HUES64 (cell line): Measurements from ENCODE around the gene CCDC28B.

Experiments
- H3K27ac ChIP-seq: 2 replicates; pipeline ENCODE4 v1.7.0; 2013; ENCODE audit warnings: low read depth, low read length, inconsistent platforms
- H3K27me3 ChIP-seq: 2 replicates; pipeline ENCODE4 v1.6.1; 2013; ENCODE audit warnings: mild to moderate bottlenecking, low read length; ENCODE audit not compliant: insufficient read depth
- H3K36me3 ChIP-seq: 2 replicates; pipeline ENCODE4 v1.6.1; 2013; ENCODE audit warnings: mild to moderate bottlenecking, low read length; ENCODE audit not compliant: insufficient read depth
- H3K4me1 ChIP-seq: 2 replicates; pipeline ENCODE4 v1.6.1; 2013; ENCODE audit warnings: mild to moderate bottlenecking, low read length, moderate library complexity; ENCODE audit not compliant: insufficient read depth
- H3K4me3 ChIP-seq: 2 replicates; pipeline ENCODE4 v1.5.1; 2013; ENCODE audit warnings: mild to moderate bottlenecking, low read length, moderate library complexity
- H3K9ac ChIP-seq: 2 replicates; pipeline ENCODE4 v1.6.1; 2013; ENCODE audit warnings: mild to moderate bottlenecking, low read depth, low read length
- H3K9me3 ChIP-seq: 2 replicates; pipeline ENCODE4 v1.6.1; 2013; ENCODE audit warnings: low read depth, low read length; ENCODE audit not compliant: insufficient read depth
- WGBS: fragments of 150-250, 120-280 bp; methylation state at CpG from one replicate; pipeline ENCODE4 v1.1.7; 2013; ENCODE audit warnings: missing lambda C conversion rate; 5-methylcytosine and 5-hydroxymethylcytosine counted together

CCDC28B gene

DNA sequence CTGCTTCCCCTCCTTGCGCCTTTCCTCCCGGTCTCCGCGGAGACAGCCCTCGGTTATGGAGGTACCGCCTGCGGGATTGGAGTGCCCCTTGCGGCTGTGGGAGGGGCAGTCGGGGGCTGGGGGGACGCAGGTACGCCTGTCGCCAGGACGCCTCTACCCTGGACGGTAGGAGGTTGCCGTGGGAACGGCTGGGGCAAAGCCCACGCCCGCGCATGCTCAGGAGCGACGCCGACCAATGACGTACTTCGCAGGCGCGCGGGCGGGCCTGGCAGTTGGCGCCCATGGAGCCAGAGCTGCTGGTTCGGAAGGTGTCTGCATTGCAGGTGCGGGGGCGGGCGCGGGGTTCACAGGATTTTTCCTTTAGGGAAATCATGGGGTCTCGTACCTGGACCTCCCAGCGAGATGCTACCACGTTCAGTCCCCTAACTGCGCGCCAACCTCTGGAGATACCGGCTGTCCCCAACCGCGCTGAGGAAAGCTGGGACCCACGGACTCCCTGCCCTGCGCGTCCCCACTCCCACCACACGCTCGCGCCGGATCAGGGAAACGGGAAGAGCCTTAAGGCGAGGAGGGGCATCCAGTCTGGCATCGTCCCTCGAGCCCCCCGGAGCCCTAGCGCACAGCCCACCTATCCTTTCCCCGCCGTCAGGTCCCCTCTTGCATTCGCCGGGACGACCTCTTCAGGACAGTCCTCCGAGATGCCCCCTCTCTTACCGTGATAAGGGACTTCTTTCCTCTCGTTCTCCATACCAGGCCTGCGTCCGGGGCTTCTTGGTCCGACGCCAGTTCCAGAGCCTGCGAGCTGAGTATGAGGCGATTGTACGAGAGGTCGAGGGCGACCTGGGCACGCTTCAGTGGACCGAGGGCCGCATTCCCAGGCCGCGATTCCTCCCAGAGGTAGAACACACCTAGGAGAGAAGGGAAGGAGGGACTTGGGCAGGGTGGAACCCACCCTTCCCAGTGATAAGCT, 5.3 kb downstream of the CCDC28B start, which contains the start of gene IQCC:
Gene IQCC (plus strand): TSS at position 271 of the 970 bp plus-strand sequence. CDS start 11 bp downstream, at position 282.
- Histone ChIP-seq H3K9me3 (no peaks in the 10 kb centered on the region), H3K9ac (peak within 1 kb of the TSS; percentile 87), H3K36me3 (0 out of 2 replicates have a peak, but pooled peaks cover 7% of the 10 kb centered on the region), H3K4me3 (peak within 1 kb of the TSS; percentile 88), H3K4me1 (peaks cover 4% of the 10 kb centered on the region; the same call in 1 of the 2 replicates), H3K27ac (no peak within 1 kb of the TSS), H3K27me3 (no peaks in the 10 kb centered on the region)
- WGBS: 3% methylated on average over 77 of the region's 77 CpGs

DNA sequence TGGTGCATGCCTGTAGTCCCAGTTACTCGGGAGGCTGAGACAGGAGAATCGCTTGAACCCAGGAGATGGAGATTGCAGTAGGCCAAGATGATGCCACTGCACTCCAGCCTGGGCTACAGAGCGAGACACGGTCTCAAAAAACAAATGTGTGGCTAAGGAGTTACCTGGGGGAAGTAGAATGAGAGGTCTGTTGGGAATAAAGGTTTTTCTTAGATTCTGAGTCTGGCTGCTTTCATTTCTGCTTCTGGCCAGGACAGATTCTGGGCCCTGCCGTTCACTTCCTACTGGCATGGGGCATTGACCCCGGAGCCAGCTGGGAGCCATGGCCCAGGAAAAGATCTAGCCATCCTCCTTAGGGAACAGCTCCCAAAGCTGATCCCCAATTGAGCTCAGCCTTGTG, 8.1 kb downstream of the CCDC28B start:
- Histone ChIP-seq H3K4me1 (no peaks in the 10 kb centered on the region; the same call in 1 of the 2 replicates), H3K9ac (no peak overlapping the region), H3K27me3 (no peaks in the 10 kb centered on the region), H3K4me3 (no peak overlapping the region), H3K9me3 (no peaks in the 10 kb centered on the region), H3K27ac (no peak overlapping the region), H3K36me3 (0 out of 2 replicates have a peak, but pooled peaks cover 7% of the 10 kb centered on the region)
- 95% methylated on average over 6 of the region's 6 CpGs for WGBS

DNA sequence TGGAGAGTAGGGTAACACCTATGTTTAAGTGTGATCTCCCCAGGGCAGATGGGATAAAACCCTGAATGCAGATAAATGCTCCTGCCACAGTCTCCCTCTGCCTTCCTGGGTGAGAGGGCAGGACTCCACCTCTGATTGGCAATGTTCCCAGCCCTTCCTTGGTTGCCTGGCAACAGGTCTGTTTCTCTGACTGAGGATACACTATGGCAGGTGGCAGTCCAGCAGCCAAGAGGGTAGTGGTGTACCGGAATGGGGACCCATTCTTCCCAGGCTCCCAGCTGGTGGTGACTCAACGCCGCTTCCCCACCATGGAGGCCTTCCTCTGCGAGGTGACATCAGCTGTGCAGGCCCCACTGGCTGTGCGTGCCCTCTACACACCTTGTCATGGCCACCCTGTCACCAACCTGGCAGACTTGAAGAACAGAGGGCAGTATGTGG, 8.5 kb downstream of the CCDC28B start, which contains the start of gene DCDC2B:
Gene DCDC2B (plus strand): TSS at position 199 of the 438 bp plus-strand sequence. CDS start 5 bp downstream, at position 204.
- Histone ChIP-seq H3K9ac (no peak within 1 kb of the TSS), H3K4me1 (no peaks in the 10 kb centered on the region; the same call in 1 of the 2 replicates), H3K9me3 (no peaks in the 10 kb centered on the region), H3K36me3 (0 out of 2 replicates have a peak, but pooled peaks cover 7% of the 10 kb centered on the region), H3K4me3 (no peak within 1 kb of the TSS), H3K27ac (no peak within 1 kb of the TSS), H3K27me3 (no peaks in the 10 kb centered on the region)
- 91% methylated on average over 5 of the region's 5 CpGs for WGBS

- H3K4me1 ChIP-seq: peaks cover 2% of the 10 kb centered on the region; the same call in 1 of the 2 replicates
- no peak overlapping the region for H3K9ac ChIP-seq
- no peaks in the 10 kb centered on the region for H3K27me3 ChIP-seq
- no peaks in the 10 kb centered on the region for H3K9me3 ChIP-seq
- H3K4me3 ChIP-seq: no peak overlapping the region
- 91% methylated on average over 10 of the region's 10 CpGs for WGBS
- H3K36me3 ChIP-seq: peaks cover 33% of the 10 kb centered on the region
- no peak overlapping the region for H3K27ac ChIP-seq
Observed at GRCh38 chr1:32215629-32216480, 15.5 kb downstream of the CCDC28B start.

DNA sequence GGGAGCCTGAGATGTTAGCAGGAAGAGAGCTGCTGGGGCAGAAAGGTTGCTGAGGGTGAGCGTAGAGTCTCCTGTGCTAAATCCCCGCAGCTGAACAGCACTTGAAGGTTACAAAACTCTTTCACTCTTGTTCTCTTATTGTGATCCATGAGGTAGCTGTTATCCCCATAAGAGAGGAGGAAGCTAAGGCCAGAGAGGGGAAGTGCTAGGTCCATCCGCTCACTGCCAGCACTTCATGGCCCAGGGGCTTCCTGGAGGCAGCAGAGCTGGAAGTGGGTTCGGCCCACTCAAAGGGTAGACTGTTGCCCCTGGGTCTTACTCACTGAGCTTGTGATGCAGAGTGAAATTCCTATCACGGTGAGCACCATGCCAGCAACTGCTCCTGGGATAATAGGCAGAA, 16.2 kb downstream of the CCDC28B start:
- WGBS: 94% methylated on average over 5 of the region's 5 CpGs
- H3K4me1 ChIP-seq: peaks cover 8% of the 10 kb centered on the region; the same call in 1 of the 2 replicates
- H3K9me3 ChIP-seq: no peaks in the 10 kb centered on the region
- no peaks in the 10 kb centered on the region for H3K27me3 ChIP-seq
- peaks cover 33% of the 10 kb centered on the region for H3K36me3 ChIP-seq
- no peak overlapping the region for H3K9ac ChIP-seq
- no peak overlapping the region for H3K4me3 ChIP-seq
- no peak overlapping the region for H3K27ac ChIP-seq

- H3K36me3 ChIP-seq: peaks cover 38% of the 10 kb centered on the region
- no peaks in the 10 kb centered on the region for H3K9me3 ChIP-seq
- H3K27me3 ChIP-seq: no peaks in the 10 kb centered on the region
- H3K9ac ChIP-seq: no peak overlapping the region
- WGBS: 96% methylated on average over 6 of the region's 7 CpGs
- H3K4me3 ChIP-seq: no peak overlapping the region
- H3K27ac ChIP-seq: no peak overlapping the region
- H3K4me1 ChIP-seq: peaks cover 10% of the 10 kb centered on the region; the same call in 1 of the 2 replicates
Observed at GRCh38 chr1:32219022-32219421, 18.6 kb downstream of the CCDC28B start.

- WGBS: 91% methylated on average over 3 of the region's 4 CpGs
- Histone ChIP-seq H3K9me3 (no peaks in the 10 kb centered on the region), H3K4me3 (peak overlapping the region; percentile 97), H3K27me3 (no peaks in the 10 kb centered on the region), H3K36me3 (peaks cover 39% of the 10 kb centered on the region), H3K4me1 (peaks cover 10% of the 10 kb centered on the region; the same call in 1 of the 2 replicates), H3K27ac (no peak overlapping the region), H3K9ac (peak overlapping the region; percentile 73)
Observed at GRCh38 chr1:32220746-32221580, 20.6 kb downstream of the CCDC28B start.

DNA sequence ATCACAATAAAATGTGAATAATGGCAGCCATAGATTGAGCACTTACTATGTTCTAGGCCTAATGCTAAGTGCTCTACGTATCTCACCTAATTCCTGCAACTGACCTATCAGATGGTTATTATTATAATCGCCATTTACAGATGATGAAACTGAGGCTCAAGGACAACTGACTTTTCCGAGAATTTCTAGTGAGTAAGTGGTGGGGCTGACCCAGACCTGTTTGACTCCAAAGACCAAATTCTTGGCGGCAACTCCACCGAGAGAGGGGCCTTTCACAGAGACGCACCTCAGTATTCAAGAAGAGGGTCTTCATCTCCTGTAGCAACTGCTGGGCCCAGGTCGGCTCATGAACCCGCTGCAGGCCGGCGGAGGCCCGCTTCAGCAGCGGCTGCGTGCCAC, 21.2 kb downstream of the CCDC28B start:
- Histone ChIP-seq H3K9me3 (no peaks in the 10 kb centered on the region), H3K9ac (peak overlapping the region; percentile 73), H3K36me3 (peaks cover 39% of the 10 kb centered on the region), H3K4me1 (peaks cover 10% of the 10 kb centered on the region; the same call in 1 of the 2 replicates), H3K27me3 (no peaks in the 10 kb centered on the region), H3K4me3 (peak overlapping the region; percentile 97), H3K27ac (peak overlapping the region; percentile 72; the same call in 1 of the 2 replicates)
- WGBS: 10% methylated on average over 13 of the region's 13 CpGs

DNA sequence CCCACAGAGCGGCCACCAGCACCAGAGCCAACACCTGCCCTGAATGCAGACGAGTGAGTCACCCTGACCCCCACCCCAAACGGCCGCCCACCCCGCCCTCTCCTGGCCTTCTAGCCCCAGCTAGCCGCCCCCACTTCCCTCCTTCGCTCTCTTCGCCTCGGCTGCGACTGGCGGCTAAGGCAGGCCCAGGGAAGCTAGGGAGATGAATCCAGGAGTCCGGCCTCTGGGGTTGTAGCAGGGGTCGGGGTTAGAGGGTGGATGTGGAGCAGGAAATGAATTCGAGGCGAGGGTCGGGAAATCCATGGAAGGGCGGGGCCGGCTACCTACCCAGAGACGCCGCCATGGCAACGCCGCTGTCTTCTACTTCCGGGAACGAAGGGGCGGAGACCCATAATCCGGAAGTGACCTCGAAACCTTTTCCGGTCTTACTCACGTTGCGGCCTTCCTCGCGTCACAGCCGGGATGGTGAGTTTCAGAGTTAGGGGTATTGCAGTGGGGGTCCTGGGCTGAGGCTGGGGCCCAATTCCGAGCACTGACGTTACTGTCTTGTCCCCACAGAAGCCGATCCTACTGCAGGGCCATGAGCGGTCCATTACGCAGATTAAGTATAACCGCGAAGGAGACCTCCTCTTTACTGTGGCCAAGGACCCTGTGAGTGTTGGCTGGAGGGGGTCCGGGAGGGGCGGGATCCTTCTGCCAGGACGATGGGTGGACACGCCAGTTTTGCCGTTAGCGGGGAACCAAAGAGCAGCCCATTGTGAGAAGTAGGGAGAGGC, 21.8 kb downstream of the CCDC28B start, which contains the start of the genes EIF3I and TMEM234:
Gene EIF3I (plus strand): TSS at position 428 of the 776 bp plus-strand sequence. CDS start 35 bp downstream, at position 463.
Gene TMEM234 (minus strand): TSS at position 374 of the 776 bp plus-strand sequence. CDS start 31 bp downstream, at position 343.
- under 1% methylated on average over 46 of the region's 46 CpGs for WGBS
- Histone ChIP-seq H3K4me1 (peaks cover 10% of the 10 kb centered on the region; the same call in 1 of the 2 replicates), H3K9ac (peak within 1 kb of the TSS; percentile 90), H3K27me3 (no peaks in the 10 kb centered on the region), H3K36me3 (peaks cover 37% of the 10 kb centered on the region), H3K9me3 (no peaks in the 10 kb centered on the region), H3K27ac (peak within 1 kb of the TSS; percentile 80), H3K4me3 (peak within 1 kb of the TSS; percentile 97)
